Measurements from ENCODE around the gene HEXD.

The HEXD gene

DNA sequence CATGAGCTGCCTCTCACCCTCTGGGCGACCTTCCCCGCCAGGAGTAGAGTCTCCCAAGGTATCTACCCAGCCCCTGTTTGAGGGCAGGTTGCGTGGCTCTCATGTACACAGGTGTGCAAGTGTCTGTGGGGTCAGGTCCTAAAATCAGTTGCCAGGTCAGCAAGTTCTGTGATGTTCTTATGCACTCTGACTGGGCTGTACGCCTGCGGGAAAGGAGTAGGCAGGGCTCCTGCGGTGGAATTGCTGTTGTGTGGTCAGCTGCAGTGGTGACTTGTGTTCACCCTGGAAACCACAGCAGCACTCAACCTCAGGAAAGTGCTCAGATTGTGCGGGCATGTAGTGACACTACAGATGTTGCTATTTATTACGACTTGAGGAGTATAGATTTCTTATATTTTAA, 59.8 kb downstream of the HEXD start:
- no peak for DNase-seq (ENCODE audit: low spot score)
- no peak for TF ChIP-seq CTCF (IDR thresholded peaks at IDR 0.05; ENCODE audit: extremely low read depth, missing control alignments)

DNA sequence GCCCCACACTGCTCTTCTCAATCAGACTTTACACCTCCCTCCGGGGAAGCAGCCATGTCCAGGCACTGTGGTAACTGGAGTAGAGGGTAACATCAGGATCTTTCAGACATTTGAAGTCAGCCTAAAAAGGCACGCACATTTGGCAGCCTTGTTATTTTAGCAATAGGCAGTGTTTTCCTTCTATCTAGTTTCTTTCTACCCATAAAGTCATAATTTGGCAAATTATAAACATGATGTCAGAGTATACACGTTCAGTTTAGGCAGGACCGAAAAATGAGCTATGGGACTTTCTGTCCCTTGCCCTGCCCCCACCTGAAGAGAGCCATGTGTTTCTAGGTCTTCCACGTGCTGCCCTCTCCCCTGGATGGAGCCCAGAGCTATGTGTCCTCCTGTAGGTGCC, 61.5 kb downstream of the HEXD start:
- no peak for TF ChIP-seq CTCF (IDR thresholded peaks at IDR 0.05; ENCODE audit: extremely low read depth, missing control alignments)
- DNase-seq (ENCODE audit: low spot score): no peak

DNA sequence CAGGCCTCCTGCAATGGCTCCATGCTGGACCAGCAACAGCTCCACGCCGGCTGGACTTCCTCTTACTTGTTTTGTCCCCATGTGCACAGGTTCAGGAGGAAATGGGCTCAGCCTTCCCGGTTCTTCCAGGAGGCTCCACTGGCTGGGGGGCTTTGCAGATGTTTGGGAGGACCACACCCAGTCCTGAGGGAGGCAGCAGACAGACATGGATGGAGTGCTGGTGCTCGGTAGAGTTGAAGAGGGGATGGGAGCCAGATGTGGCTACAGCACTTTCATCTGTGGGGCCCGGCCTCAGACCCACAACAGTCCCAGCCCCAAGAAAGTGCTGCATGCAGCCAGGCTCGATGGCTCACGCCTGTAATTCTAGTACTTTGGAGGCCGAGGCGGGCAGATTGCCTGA, 62.2 kb downstream of the HEXD start:
- no peak for DNase-seq (ENCODE audit: low spot score)
- TF ChIP-seq CTCF (IDR thresholded peaks at IDR 0.05; ENCODE audit: extremely low read depth, missing control alignments): no peak

- no peak for TF ChIP-seq CTCF (IDR thresholded peaks at IDR 0.05; ENCODE audit: extremely low read depth, missing control alignments)
Measured at GRCh38 chr17:82483204-82483660, 65.1 kb downstream of the HEXD start.

DNA sequence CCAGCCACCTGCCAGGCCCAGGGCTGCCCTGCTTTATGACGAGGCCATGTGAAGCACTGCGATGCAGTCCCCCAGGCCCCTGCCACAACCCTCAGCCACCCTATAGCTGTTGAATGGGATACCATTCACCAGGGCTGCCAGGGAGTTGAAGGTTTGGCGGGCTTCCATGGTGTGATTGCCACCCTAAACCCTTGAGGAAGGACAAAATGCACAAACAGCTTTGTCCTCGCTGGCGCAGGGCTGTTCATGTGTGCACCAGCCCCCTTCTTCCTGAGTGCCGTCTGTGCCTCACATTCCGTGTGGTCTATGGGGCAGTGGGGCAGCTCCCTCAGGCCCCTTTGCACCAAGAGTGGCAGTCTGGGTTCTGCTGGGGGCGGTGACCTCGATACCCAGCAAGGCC, 65.7 kb downstream of the HEXD start:
- no peak for DNase-seq (ENCODE audit: low spot score)
- no peak for TF ChIP-seq CTCF (IDR thresholded peaks at IDR 0.05; ENCODE audit: extremely low read depth, missing control alignments)

More at GRCh38 chr17:82483204-82483660, 65.1 kb downstream of the HEXD start:
- no peak for DNase-seq (ENCODE audit: low spot score)

DNA sequence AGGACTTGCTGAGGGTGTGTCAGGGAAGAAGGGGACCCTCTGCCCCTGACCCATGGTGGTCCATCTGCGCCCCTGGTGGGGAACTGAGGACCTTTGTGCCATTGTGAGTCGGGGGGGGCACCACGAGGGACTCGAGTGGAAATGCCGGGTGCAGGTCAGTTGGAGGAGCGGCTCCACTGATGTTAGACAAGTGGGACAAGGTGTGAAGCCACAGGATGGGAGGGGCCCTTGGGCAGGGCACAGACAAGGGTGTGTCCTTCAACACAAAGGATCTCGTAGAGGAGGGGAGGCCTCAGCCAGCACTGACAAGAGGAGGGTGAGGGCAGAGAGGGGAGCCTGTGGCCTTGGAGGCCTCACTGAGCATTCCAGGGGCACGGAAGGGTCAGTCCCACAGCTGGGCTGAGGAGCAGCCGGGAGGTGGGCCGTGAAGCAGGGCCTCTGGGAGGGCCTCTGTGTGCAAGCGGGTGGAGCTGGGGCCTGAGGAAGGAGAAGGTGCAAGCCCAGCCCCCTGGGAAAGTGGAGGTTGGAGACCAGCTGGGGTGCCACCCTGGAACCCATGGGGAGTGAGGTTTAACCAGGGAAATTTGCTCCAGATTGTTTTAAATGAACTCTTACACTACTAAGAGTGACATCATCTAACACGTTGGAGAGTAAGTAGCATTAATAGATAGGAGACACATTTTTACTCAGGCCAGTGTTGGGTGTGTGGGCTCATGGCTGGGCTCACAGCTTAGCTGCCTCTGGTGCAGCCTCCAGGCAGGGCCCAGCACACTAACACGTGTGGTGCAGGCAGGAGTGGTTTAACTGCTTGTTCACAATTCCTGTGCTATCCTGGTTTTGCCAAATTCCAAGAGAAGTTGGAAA, 68.3 kb downstream of the HEXD start:
- DNase-seq (ENCODE audit: low spot score): no peak
- no peak for TF ChIP-seq CTCF (IDR thresholded peaks at IDR 0.05; ENCODE audit: extremely low read depth, missing control alignments)

- no peak for TF ChIP-seq CTCF (IDR thresholded peaks at IDR 0.05; ENCODE audit: extremely low read depth, missing control alignments)
- no peak for DNase-seq (ENCODE audit: low spot score)
Measured at GRCh38 chr17:82487910-82488309, 69.8 kb downstream of the HEXD start.
